HepG2 (cell line): ENCODE measurements around the gene PRMT5. TPM values are rescaled to one million over a fixed set of nuclear protein-coding genes. Genes with fewer than 3 reads are reported as not detected.
A peak's percentile ranks its signal among the peaks of the same experiment; 100 is the strongest.

Experiments used
- EEA1 ChIP-seq: sonication (generic); formaldehyde crosslinking; IDR thresholded peaks from 2 replicates; pipeline ENCODE4 v1.5.1; 2020; ENCODE audit warnings: mild to moderate bottlenecking, missing genetic modification reagents, borderline replicate concordance
- ELF4 ChIP-seq: sonication (generic); formaldehyde crosslinking; IDR thresholded peaks from 2 replicates; pipeline ENCODE4 v1.5.0; 2020; ENCODE audit warnings: missing genetic modification reagents, mild to moderate bottlenecking, moderate library complexity, borderline replicate concordance
- HHEX ChIP-seq: IDR thresholded peaks from 2 replicates; pipeline ENCODE4 v1.6.1; 2016; ENCODE audit warnings: control low read depth
- KDM2A ChIP-seq: sonication (generic); formaldehyde crosslinking; IDR thresholded peaks from 2 replicates; pipeline ENCODE4 v1.4.0; 2020; ENCODE audit warnings: low read depth, missing genetic modification reagents, borderline replicate concordance
- LCORL ChIP-seq, 2 experiments: fragments of 450-650 bp in 1 of 2; sonication (generic) in 1 of 2; formaldehyde crosslinking in 1 of 2; IDR thresholded peaks; 2 replicates each; pipeline versions ENCODE4 v1.5.0 to v1.6.1; 2017 to 2020; ENCODE audit warnings: antibody characterized with exemption in 1 of 2, missing genetic modification reagents in 1 of 2
- NFKBIZ ChIP-seq: IDR thresholded peaks from 2 replicates; pipeline ENCODE4 v1.6.1; 2018; ENCODE audit warnings: missing genetic modification reagents, missing compliant biosample characterization
- POLR2A ChIP-seq, 2 experiments: IDR thresholded peaks; 2 replicates each; pipeline ENCODE4 v1.6.1; 2011; ENCODE audit warnings: low read depth in 2 of 2, low read length in 2 of 2, mild to moderate bottlenecking in 1 of 2, moderate library complexity in 1 of 2; ENCODE audit not compliant: insufficient read depth in 1 of 2
- POLR2G ChIP-seq: fragments of 200-400 bp; formaldehyde crosslinking; IDR thresholded peaks from 2 replicates; pipeline ENCODE4 v1.6.1; 2018; ENCODE audit warnings: mild to moderate bottlenecking, low read depth, low read length, moderate library complexity
- RARG ChIP-seq: sonication (generic); formaldehyde crosslinking; IDR thresholded peaks from 2 replicates; pipeline ENCODE4 v1.4.0; 2020; ENCODE audit warnings: low read depth, mild to moderate bottlenecking, missing genetic modification reagents
- REPIN1 ChIP-seq: sonication (generic); formaldehyde crosslinking; IDR thresholded peaks from 2 replicates; pipeline ENCODE4 v1.8.0; 2022; ENCODE audit warnings: missing genetic modification reagents, low read depth, mild to moderate bottlenecking, borderline replicate concordance
- WIZ ChIP-seq: sonication (generic); formaldehyde crosslinking; IDR thresholded peaks from 2 replicates; pipeline ENCODE4 v1.5.1; 2020; ENCODE audit warnings: mild to moderate bottlenecking, missing genetic modification reagents
- ZNF235 ChIP-seq: sonication (generic); formaldehyde crosslinking; IDR thresholded peaks from 2 replicates; pipeline ENCODE4 v1.8.1; 2023; ENCODE audit warnings: mild to moderate bottlenecking, missing genetic modification reagents, borderline replicate concordance
- ZNF30 ChIP-seq: sonication (generic); formaldehyde crosslinking; IDR thresholded peaks from 2 replicates; pipeline ENCODE4 v1.5.0; 2020; ENCODE audit warnings: mild to moderate bottlenecking, missing genetic modification reagents
- ZNF567 ChIP-seq: sonication (generic); formaldehyde crosslinking; IDR thresholded peaks from 2 replicates; pipeline ENCODE4 v1.8.1; 2023; ENCODE audit warnings: mild to moderate bottlenecking, missing genetic modification reagents, borderline replicate concordance
- ZNF674 ChIP-seq: sonication (generic); formaldehyde crosslinking; IDR thresholded peaks from 2 replicates; pipeline ENCODE4 v1.5.0; 2020; ENCODE audit warnings: low read depth, mild to moderate bottlenecking, missing genetic modification reagents
- polyA plus RNA-seq, 8 experiments: library from polyadenylated mRNA; depleted of rRNA in 3 of 8; stranded (reverse) in 7 of 8; unstranded in 1 of 8; fragments of >200 nt; fragmentation: Illumina TruSeq in 4 of 8; extraction: Trizol in 4 of 8; gene quantifications; 2 replicates each; pipeline versions ENCODE4 v1.2.1 to v1.2.3, GENCODE V29; 2011 to 2016; ENCODE audit warnings: low read depth in 4 of 8, missing spikeins in 1 of 8, mixed read lengths in 1 of 8; ENCODE audit not compliant: insufficient read depth in 1 of 8
- total RNA-seq, 5 experiments: library from RNA; depleted of rRNA; stranded (reverse); fragments of >200 nt; fragmentation: Illumina TruSeq; extraction: Trizol; gene quantifications; 2 replicates each; pipeline ENCODE4 v1.2.3, GENCODE V29; 2016; ENCODE audit warnings: low read depth in 1 of 5
- TF ChIP-seq, protein P1 (sequence below): IDR thresholded peaks from 2 replicates; pipeline ENCODE4 v1.6.1; 2016
- TF ChIP-seq, protein P2 (sequence below): sonication (generic); formaldehyde crosslinking; IDR thresholded peaks from 2 replicates; pipeline ENCODE4 v1.5.1; 2020; ENCODE audit warnings: missing genetic modification reagents, mild to moderate bottlenecking, borderline replicate concordance
- TF ChIP-seq, protein P3 (sequence below): sonication (generic); formaldehyde crosslinking; IDR thresholded peaks from 2 replicates; pipeline ENCODE4 v1.9.0; 2021; ENCODE audit warnings: missing genetic modification reagents, borderline replicate concordance
- TF ChIP-seq, protein P4 (sequence below): sonication (generic); formaldehyde crosslinking; IDR thresholded peaks from 2 replicates; pipeline ENCODE4 v1.8.0; 2022; ENCODE audit warnings: mild to moderate bottlenecking, missing genetic modification reagents
- TF ChIP-seq, protein P5 (sequence below): sonication (generic); formaldehyde crosslinking; IDR thresholded peaks from 2 replicates; pipeline ENCODE4 v1.8.0; 2022; ENCODE audit warnings: low read depth, missing genetic modification reagents

The PRMT5 gene
- total and polyA plus RNA-seq, 2 of the 13 experiments (the other 11 are each of a cell fraction or from before 2014, with no cell fraction given) = 210 to 354 TPM

DNA sequence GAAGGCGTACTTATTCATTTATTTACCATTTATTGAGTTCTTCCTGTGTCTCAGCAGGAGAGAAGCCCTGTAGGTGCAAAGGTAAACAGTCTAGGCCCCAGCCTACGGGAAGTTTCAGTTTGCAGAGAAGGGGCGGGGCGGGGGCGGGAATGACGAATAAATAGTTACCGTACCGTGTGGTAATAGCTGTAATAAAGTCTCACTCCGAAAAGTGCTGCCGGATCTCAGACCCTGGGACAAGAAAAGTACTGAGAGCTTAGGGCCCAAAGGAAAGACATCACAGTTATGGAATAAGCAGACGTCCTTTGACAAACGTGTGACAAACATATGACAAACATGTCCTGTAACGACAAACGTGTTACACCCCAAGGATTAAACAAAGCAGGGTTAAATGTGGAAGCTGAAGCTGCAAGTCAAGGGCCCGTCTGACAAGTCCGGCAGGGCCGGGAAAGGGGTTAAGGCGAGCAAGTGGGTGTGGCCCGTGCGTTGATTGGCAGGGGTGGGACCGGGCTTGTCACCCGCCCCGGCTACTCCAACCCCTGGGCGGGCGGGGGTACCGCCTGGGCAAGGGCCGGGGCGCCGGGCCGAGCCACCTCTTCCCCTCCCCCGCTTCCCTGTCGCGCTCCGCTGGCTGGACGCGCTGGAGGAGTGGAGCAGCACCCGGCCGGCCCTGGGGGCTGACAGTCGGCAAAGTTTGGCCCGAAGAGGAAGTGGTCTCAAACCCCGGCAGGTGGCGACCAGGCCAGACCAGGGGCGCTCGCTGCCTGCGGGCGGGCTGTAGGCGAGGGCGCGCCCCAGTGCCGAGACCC lies 57.7 kb downstream of the PRMT5 start, which contains the start of gene LRP10 (continued):
- TF ChIP-seq, protein P1, sequence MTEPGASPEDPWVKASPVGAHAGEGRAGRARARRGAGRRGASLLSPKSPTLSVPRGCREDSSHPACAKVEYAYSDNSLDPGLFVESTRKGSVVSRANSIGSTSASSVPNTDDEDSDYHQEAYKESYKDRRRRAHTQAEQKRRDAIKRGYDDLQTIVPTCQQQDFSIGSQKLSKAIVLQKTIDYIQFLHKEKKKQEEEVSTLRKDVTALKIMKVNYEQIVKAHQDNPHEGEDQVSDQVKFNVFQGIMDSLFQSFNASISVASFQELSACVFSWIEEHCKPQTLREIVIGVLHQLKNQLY (CRISPR knock-in tag) = peak; percentile 68
- TF ChIP-seq ZNF235 (CRISPR knock-in tag) (peak; percentile 91; the same call in 1 of the 2 replicates), POLR2G (peak; percentile 80), EEA1 (CRISPR knock-in tag) (peak; percentile 98), NFKBIZ (peak; percentile 78; the same call in 1 of the 2 replicates), HHEX (CRISPR knock-in tag) (peak; percentile 63), ZNF567 (no peak; the same call in 1 of the 2 replicates), ZNF674 (CRISPR knock-in tag) (no peak; the same call in 1 of the 2 replicates), KDM2A (CRISPR knock-in tag) (peak; percentile 96), REPIN1 (CRISPR knock-in tag) (peak; percentile 91), ELF4 (0 out of 2 replicates have a peak, but pooled peaks have one; percentile 65), POLR2A (IDR thresholded peaks at IDR 0.05; ENCODE audit: insufficient read depth in 1 of 2, low read depth in 2 of 2, low read length in 2 of 2) (peak in 1 of 2 experiments; percentile 74; a peak in 1 of 4 replicates), WIZ (peak; percentile 93; the same call in 1 of the 2 replicates), LCORL (IDR thresholded peaks at IDR 0.05) (peak; percentile 38; the same call in 1 of the 2 replicates), LCORL (CRISPR knock-in tag; IDR thresholded peaks at IDR 0.05) (peak; percentile 92), ZNF30 (CRISPR knock-in tag) (0 out of 2 replicates have a peak, but pooled peaks have one; percentile 24), RARG (peak; percentile 82; the same call in 1 of the 2 replicates)
- TF ChIP-seq, protein P2, sequence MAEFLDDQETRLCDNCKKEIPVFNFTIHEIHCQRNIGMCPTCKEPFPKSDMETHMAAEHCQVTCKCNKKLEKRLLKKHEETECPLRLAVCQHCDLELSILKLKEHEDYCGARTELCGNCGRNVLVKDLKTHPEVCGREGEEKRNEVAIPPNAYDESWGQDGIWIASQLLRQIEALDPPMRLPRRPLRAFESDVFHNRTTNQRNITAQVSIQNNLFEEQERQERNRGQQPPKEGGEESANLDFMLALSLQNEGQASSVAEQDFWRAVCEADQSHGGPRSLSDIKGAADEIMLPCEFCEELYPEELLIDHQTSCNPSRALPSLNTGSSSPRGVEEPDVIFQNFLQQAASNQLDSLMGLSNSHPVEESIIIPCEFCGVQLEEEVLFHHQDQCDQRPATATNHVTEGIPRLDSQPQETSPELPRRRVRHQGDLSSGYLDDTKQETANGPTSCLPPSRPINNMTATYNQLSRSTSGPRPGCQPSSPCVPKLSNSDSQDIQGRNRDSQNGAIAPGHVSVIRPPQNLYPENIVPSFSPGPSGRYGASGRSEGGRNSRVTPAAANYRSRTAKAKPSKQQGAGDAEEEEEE (CRISPR knock-in tag) = peak; percentile 88; the same call in 1 of the 2 replicates
- TF ChIP-seq, protein P3, sequence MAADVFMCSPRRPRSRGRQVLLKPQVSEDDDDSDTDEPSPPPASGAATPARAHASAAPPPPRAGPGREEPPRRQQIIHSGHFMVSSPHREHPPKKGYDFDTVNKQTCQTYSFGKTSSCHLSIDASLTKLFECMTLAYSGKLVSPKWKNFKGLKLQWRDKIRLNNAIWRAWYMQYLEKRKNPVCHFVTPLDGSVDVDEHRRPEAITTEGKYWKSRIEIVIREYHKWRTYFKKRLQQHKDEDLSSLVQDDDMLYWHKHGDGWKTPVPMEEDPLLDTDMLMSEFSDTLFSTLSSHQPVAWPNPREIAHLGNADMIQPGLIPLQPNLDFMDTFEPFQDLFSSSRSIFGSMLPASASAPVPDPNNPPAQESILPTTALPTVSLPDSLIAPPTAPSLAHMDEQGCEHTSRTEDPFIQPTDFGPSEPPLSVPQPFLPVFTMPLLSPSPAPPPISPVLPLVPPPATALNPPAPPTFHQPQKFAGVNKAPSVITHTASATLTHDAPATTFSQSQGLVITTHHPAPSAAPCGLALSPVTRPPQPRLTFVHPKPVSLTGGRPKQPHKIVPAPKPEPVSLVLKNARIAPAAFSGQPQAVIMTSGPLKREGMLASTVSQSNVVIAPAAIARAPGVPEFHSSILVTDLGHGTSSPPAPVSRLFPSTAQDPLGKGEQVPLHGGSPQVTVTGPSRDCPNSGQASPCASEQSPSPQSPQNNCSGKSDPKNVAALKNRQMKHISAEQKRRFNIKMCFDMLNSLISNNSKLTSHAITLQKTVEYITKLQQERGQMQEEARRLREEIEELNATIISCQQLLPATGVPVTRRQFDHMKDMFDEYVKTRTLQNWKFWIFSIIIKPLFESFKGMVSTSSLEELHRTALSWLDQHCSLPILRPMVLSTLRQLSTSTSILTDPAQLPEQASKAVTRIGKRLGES (CRISPR knock-in tag) = 0 out of 2 replicates have a peak, but pooled peaks have one; percentile 54
- TF ChIP-seq, protein P4, sequence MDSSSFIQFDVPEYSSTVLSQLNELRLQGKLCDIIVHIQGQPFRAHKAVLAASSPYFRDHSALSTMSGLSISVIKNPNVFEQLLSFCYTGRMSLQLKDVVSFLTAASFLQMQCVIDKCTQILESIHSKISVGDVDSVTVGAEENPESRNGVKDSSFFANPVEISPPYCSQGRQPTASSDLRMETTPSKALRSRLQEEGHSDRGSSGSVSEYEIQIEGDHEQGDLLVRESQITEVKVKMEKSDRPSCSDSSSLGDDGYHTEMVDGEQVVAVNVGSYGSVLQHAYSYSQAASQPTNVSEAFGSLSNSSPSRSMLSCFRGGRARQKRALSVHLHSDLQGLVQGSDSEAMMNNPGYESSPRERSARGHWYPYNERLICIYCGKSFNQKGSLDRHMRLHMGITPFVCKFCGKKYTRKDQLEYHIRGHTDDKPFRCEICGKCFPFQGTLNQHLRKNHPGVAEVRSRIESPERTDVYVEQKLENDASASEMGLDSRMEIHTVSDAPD (CRISPR knock-in tag) = 0 out of 2 replicates have a peak, but pooled peaks have one; percentile 6
- TF ChIP-seq, protein P5, sequence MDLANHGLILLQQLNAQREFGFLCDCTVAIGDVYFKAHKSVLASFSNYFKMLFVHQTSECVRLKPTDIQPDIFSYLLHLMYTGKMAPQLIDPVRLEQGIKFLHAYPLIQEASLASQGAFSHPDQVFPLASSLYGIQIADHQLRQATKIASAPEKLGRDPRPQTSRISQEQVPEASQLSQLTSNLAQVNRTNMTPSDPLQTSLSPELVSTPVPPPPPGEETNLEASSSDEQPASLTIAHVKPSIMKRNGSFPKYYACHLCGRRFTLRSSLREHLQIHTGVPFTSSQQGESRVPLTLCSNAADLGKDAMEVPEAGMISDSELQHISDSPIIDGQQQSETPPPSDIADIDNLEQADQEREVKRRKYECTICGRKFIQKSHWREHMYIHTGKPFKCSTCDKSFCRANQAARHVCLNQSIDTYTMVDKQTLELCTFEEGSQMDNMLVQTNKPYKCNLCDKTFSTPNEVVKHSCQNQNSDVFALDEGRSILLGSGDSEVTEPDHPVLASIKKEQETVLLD (CRISPR knock-in tag) = peak; percentile 79
